ENCODE measurements around the gene CACNA2D1.

CACNA2D1 gene

DNA sequence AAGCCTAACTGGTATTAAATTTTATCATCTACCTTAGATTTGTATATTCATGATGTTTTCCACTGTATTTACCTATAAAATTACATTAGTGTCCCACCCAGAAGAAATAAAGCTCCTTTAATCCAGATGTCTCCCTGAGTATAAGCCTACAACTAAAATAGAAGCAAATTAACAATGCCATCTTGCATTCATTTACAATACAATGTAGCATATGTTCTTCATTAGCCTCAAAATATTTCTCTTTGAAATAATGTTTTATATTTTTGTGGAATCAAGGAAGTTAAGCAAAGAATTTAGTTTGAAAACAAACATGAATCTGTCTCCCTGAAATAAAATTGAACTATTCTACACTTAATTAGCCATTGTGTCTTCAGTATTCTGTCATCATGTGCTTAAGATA lies 112.3 kb downstream of the CACNA2D1 start:
- no peak for ATAC-seq

GRCh38 chr7:82330706-82331215 lies 112.8 kb downstream of the CACNA2D1 start:
- ATAC-seq: no peak

DNA sequence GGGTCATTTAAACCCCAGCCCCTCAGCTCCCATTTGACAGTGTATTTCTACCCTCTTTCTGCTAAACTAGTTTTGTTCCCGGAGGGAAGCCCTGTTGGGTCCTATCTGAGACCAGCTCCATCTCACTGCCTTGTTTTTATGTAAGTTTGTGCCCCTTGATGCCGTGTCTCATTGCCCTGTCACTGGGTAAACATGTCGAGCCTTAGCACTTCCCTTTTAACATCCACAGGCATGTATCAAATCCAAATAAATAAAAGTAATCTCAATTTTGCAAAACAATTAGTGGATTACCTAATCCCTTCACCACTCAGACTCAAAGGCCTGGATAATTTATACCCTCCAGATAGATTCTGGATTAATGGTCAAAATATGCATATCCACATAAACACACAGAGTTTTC lies 115.7 kb downstream of the CACNA2D1 start:
- no peak for ATAC-seq

- ATAC-seq: no peak
These were observed 118.2 kb downstream of the CACNA2D1 start for GRCh38 chr7:82325416-82325815.

GRCh38 chr7:82323806-82324205 lies 119.8 kb downstream of the CACNA2D1 start:
- no peak for ATAC-seq

- no peak for ATAC-seq
These were observed 123.9 kb downstream of the CACNA2D1 start for GRCh38 chr7:82319674-82320118.

DNA sequence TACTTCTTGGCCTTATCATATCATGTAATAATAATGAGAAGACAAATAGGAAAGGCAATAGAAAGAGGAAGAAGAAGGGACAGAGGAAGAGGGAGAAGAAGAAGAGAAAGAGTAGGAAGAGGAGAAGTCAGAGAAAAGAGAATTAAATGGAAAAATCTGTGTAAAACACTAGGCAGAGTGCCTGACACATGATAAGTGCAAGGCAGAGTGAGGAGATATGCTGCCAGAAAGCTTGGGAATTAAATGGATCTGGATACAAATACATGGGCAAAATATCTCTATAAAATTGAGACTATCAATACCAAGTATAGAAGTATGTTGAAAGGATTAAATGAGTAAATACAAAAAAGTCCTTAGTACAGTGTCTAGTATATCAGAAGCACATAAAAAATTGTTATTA lies 124.8 kb downstream of the CACNA2D1 start:
- no peak for ATAC-seq

- ATAC-seq: no peak
These were observed 125.8 kb downstream of the CACNA2D1 start for GRCh38 chr7:82317760-82318159.

DNA sequence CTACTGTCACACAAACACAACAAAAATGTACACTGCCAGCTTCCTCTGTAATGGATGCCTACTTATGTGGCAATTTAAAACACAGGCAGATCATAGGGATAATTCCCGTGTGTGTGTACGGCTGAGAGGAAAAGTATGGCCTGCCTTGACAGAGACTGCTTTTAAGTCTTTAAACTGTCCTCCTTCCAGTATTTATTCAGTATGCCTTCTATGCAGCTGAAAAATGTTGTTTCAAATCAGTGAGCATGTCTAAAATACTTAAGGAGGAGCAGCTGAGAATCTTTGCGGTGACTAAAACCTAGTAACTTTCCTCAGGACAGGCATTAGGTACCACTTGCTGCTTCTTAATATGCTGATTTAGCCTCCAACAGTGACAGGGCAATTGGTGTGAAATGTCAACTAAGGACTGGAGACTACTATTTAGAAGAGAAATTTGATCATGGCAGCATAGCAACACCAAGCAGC lies 126.3 kb downstream of the CACNA2D1 start:
- no peak for ATAC-seq

DNA sequence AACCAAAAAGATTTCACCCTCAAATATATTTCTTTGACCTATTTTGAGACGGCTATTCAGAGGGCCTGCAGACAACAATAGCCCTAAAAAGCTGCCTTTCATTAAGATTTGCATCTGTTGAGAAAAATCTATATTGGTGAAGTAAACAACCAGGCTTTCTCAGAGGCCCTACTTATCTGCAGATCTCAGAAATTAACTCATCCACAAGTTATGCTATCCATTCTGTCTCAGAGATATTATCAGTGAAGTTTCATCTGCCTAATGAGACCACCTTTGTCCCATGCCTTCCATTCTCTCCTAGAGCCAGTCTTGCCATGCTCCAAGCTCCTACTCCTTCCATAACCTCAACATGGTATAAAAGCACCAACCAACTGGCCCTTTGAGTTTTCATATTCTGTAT lies 130.3 kb downstream of the CACNA2D1 start:
- no peak for ATAC-seq

DNA sequence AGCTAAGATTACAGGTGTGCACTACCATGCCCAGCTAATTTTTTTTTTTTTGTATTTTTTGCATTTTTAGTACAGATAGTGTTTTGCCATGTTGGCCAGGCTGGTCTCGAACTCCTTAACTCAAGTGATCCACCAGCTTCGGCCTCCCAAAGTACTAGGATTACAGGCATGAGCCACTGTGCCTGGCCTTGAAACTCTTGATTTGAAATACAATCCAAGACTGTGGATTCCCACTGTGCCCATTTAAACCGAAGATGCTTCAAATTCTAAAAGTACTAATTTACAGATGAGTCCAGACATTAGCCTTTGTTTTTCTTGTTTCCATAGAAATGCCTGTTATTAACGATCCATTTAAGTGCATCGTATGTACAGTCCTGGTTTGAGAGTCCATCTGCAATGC lies 130.9 kb downstream of the CACNA2D1 start:
- no peak for ATAC-seq

DNA sequence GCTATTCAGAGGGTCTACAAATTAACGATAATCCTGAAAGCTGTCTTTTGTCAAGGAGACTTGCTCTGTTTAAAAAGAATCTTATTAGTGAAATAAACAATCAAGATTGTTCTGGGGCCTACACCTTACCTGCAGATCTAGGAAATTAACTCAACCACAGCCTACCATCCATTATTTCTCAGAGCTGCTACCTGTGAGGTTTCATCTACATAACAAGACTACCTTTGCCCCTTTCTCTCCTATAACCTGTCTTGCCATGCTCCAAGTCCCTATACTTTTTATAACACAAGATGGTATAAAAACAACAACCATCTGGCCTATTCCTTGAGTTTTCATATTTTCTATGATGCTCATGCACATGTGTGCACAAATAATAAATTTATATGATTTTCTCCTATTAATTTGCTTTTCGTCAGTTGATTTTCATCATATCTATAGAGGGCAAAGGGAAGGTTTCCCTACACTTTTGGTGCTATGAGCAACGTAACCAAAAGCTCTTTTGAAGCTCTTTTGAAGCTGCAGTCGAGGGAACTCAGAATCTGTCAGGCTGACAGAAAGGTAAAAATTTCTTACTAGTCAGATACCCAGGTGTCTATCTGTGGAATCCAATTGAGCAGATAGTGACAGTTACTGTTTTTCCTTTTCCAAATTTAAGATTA lies 138.1 kb downstream of the CACNA2D1 start:
- ATAC-seq: no peak

- no peak for ATAC-seq
These were observed 148.7 kb downstream of the CACNA2D1 start for GRCh38 chr7:82294865-82295264.

- ATAC-seq: no peak
These were observed 149.2 kb downstream of the CACNA2D1 start for GRCh38 chr7:82294382-82294784.

- no peak for ATAC-seq
These were observed 150.1 kb downstream of the CACNA2D1 start for GRCh38 chr7:82293467-82293866.

- no peak for ATAC-seq
These were observed 151.6 kb downstream of the CACNA2D1 start for GRCh38 chr7:82291931-82292330.

DNA sequence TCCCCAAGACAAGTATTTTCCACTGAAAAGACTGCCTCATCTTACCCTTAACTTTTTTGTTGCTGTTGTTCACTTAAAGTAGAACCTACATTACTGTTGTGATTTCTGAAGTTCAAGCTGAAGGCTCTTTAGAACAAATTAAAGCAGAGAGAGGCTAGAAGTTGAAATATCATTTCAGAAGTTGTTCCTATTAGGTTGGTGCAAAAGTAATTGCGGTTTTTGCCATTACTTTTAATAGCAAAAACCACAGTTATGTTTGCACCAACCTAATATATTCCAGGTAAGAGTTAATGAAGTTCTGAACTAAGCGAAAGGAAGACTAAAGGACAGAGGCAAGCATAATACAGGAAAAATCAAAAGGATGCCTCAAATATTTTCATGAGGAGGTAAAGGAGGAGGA lies 153.7 kb downstream of the CACNA2D1 start:
- ATAC-seq: no peak

- no peak for ATAC-seq
These were observed 154.4 kb downstream of the CACNA2D1 start for GRCh38 chr7:82289152-82289535.

DNA sequence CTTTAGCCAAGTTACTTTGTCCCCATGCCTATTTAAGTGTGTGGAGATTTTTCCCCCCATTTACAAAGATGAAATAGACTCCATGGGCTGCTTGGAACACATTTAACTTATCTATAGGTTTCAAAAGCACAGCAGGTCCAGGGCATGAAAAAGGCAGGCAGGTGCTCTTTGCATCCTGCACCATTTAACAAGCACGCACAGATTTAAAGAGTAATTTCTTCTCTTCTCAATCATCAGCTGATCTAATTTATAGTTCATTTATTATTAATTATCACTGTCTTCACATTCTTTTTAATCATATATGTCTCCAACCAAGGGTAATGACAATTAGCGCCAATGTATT lies 156.8 kb downstream of the CACNA2D1 start:
- ATAC-seq: no peak

DNA sequence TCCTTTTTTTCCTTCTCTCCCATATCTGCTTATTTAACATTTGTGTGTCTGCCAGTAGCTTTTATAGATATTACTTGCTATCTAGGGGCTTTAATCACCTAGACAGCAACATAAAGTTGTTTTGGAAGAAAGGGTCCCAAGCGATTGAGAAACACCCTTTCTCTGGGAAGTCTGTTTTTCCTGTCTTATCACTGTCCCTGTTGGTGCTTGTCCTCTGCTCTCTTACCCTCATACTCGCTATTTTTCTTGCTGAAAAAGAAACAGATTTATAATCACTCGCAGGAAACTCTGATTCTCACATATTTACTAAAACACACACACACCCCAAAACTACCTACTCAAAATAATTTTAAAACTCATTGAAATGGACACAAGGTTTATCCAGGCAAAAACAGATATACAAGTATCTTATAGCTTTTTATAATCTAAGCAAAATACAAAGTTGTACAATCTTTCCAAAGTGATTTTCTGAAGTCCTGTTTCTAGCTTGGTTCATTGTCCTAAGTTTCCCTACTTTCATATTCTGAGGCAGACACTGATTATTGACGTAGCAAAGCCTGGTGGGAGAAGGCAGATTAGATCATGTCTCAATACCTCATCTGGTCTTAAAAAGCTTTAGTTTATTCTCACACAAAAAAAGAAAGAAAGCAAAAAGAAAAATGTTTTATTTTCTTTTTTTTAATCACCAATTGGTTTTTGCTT lies 157.3 kb downstream of the CACNA2D1 start:
- no peak for ATAC-seq

DNA sequence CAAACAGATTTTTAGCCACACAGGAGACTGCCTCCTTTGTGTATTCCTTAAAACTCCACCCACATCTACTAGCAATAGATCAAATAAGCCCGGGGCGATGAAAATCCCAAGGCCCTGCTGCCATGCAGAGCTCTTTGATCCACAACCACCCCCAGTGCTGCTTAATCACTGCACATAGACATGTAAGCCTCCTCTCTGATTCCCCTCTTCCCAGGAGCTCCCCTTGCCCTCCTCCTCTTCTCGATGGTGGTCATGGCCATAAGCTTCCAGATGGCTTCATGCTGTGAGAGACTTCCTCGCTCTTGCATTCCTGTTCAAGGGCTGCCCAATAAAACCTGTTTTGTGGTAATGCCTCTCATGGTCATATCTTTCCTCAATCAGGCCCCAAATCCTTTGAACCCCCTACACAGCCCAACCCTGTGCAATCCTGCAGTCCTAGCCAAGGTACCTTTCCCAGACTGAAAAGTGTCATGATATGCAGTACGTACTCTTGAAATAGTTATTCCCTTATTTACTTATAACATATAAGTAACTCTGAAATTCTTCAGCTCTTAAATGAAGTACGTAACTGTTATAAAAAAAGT lies 158.5 kb downstream of the CACNA2D1 start:
- no peak for ATAC-seq

DNA sequence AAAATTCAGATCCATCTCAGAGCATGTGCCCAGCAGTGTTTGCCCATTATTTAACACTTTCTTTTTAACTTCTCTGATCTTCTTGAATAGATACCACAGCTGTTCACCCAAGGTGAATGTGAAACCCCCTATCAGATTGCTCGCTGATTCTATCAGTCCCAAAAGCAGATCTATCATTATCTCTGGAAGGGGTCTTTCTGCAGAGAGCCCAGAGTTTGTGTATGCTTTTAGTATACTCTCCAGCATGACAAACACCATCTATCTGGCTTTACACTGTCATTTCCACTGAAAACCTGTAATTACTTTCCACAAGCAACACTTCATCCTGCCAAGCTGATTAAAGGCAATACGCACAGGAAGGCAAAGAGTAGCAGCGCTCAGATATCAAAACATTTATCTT lies 168.2 kb downstream of the CACNA2D1 start:
- no peak for ATAC-seq

GRCh38 chr7:82274681-82275080 lies 168.9 kb downstream of the CACNA2D1 start:
- no peak for ATAC-seq

DNA sequence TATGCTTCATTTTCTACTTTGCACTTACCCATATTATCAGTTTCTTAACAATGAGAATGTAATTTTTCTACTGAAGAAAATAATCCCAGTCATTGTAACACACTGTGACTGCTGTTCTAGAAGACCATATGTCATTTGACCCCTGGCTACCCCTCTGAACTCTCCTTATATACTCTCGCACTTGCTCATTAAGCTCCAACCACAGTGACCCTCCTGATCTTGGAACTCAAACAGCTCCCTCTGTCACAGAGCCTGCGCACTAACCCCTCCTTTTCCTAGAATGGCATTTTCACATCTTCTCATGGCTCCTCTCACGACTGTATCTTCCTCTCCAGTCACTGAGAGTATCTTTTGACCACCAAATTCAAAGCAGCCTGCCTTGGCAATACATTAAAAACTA lies 169.7 kb downstream of the CACNA2D1 start:
- ATAC-seq: no peak
